ENCODE data around the gene BMF. TPM values are rescaled to one million over a fixed set of nuclear protein-coding genes. Genes with fewer than 3 reads are reported as not detected.

Gene BMF
- polyA plus RNA-seq, 2 of the 4 experiments (the other 2 are of a cell fraction) = 1.4 to 1.6 TPM

- Histone ChIP-seq H3K4me1 (peaks cover 28% of the 10 kb centered on the region), H3K9me3 (no peaks in the 10 kb centered on the region)
Observed at GRCh38 chr15:40085266-40085665, 23.4 kb downstream of the BMF start.

GRCh38 chr15:40084650-40085049, 24.0 kb downstream of the BMF start:
- Histone ChIP-seq H3K4me3 (no peak overlapping the region), H3K4me2 (no peak overlapping the region), H3K9me3 (no peaks in the 10 kb centered on the region), H3K27ac (no peak overlapping the region), H3K4me1 (peaks cover 28% of the 10 kb centered on the region)
- POLR2A ChIA-PET = no interaction called here
- ATAC-seq (no peak), FAIRE-seq (no peak), DNase-seq (ENCODE audit: low read depth in 1 of 2, low spot score in 1 of 2) (no peak)
- WGBS (ENCODE audit: missing lambda C conversion rate) = 94% methylated on average over 9 of the region's 9 CpGs
- CTCF ChIA-PET = interaction anchor here (1.4 kb wide), 1 partner anchor 20 kb away, joined by 6 read pairs; no protein-coding TSS in a partner anchor
- TF ChIP-seq SMC3 (IDR thresholded peaks at IDR 0.05) (no peak), HOXB13 (CRISPR knock-in tag; IDR thresholded peaks at IDR 0.05; ENCODE audit: low read depth) (no peak), HEYL (CRISPR knock-in tag; IDR thresholded peaks at IDR 0.05) (no peak), ZSCAN20 (CRISPR knock-in tag; IDR thresholded peaks at IDR 0.05) (no peak), ZNF302 (CRISPR knock-in tag; IDR thresholded peaks at IDR 0.05) (no peak), ATOH8 (CRISPR knock-in tag; IDR thresholded peaks at IDR 0.05; ENCODE audit: low read depth) (no peak), HMGXB4 (CRISPR knock-in tag; IDR thresholded peaks at IDR 0.05; ENCODE audit: borderline replicate concordance) (no peak), KDM5A (IDR thresholded peaks at IDR 0.05) (no peak), E2F6 (IDR thresholded peaks at IDR 0.05; ENCODE audit: borderline replicate concordance, low read depth) (no peak), ZC3H11A (IDR thresholded peaks at IDR 0.05) (no peak), MAX (IDR thresholded peaks at IDR 0.05) (no peak), EHMT2 (IDR thresholded peaks at IDR 0.05; ENCODE audit: low read depth) (no peak)

More at GRCh38 chr15:40085266-40085665, 23.4 kb downstream of the BMF start:
- TF ChIP-seq ZC3H11A (IDR thresholded peaks at IDR 0.05) = no peak
- no peak for TF ChIP-seq BHLHE40 (IDR thresholded peaks at IDR 0.05; ENCODE audit: low read depth, low read length)
- TF ChIP-seq RARB (CRISPR knock-in tag; IDR thresholded peaks at IDR 0.05) = no peak
- no peak for TF ChIP-seq HDAC2 (IDR thresholded peaks at IDR 0.05)
- no peak for TF ChIP-seq EHMT2 (IDR thresholded peaks at IDR 0.05; ENCODE audit: low read depth)
- no peak for TF ChIP-seq HEYL (CRISPR knock-in tag; IDR thresholded peaks at IDR 0.05)
- TF ChIP-seq GATA3 (IDR thresholded peaks at IDR 0.05; ENCODE audit: borderline replicate concordance) = no peak
- TF ChIP-seq JUNB (IDR thresholded peaks at IDR 0.05) = no peak
- no peak for TF ChIP-seq TFCP2L1 (CRISPR knock-in tag; IDR thresholded peaks at IDR 0.05)
- no peak for TF ChIP-seq CEBPB (IDR thresholded peaks at IDR 0.05)
- no peak for TF ChIP-seq SREBF2 (IDR thresholded peaks at IDR 0.05)
- TF ChIP-seq CBX2 (IDR thresholded peaks at IDR 0.05; ENCODE audit: borderline replicate concordance, low read depth) = no peak
- TF ChIP-seq HOXA7 (CRISPR knock-in tag; IDR thresholded peaks at IDR 0.05) = no peak
- TF ChIP-seq PBX3 (IDR thresholded peaks at IDR 0.05) = no peak
- no peak for TF ChIP-seq MYC (IDR thresholded peaks at IDR 0.05; ENCODE audit: borderline replicate concordance, low read length)
- TF ChIP-seq REST (IDR thresholded peaks at IDR 0.05) = no peak
- TF ChIP-seq FOSL2 (IDR thresholded peaks at IDR 0.05) = no peak
- no peak for TF ChIP-seq FOSL2 (CRISPR knock-in tag; IDR thresholded peaks at IDR 0.05)
- no peak for TF ChIP-seq EP300 (IDR thresholded peaks at IDR 0.05)
- TF ChIP-seq ELK1 (IDR thresholded peaks at IDR 0.05; ENCODE audit: low read depth, low read length) = no peak
- TF ChIP-seq NR3C1 (IDR thresholded peaks at IDR 0.05) = no peak
- Histone ChIP-seq H3K27ac (no peak overlapping the region), H3K4me3 (no peak overlapping the region), H3K4me2 (no peak overlapping the region)
- DNase-seq (ENCODE audit: low read depth in 1 of 2, low spot score in 1 of 2) = no peak
- ChIA-PET CTCF (interaction anchor here (0.7 to 1.4 kb wide), 2 partner anchors 19 to 498 kb away, joined by 4 to 6 read pairs; no protein-coding TSS in a partner anchor), POLR2A (no interaction called here)
- FAIRE-seq = no peak
- ATAC-seq = no peak
- WGBS (ENCODE audit: missing lambda C conversion rate) = 73% methylated on average over 10 of the region's 10 CpGs
